Neural cell (in vitro differentiated cells): ENCODE measurements around the gene CATSPER1. TPM values are rescaled to one million over a fixed set of nuclear protein-coding genes. Genes with fewer than 3 reads are reported as not detected.

Experiments
- H2AFZ ChIP-seq: fragments of 200-600, 300-800 bp; sonication (generic), shearing (Covaris generic); 2 replicates; pipeline ENCODE4 v1.6.0; 2014; ENCODE audit warnings: low read depth, mild to moderate bottlenecking, antibody characterized with exemption, low read length, moderate library complexity
- H3F3A ChIP-seq: fragments of 200-600 bp; shearing (Covaris generic); 2 replicates; pipeline ENCODE4 v1.6.1; 2016; ENCODE audit warnings: mild to moderate bottlenecking, moderate library complexity, mixed read lengths, antibody characterized with exemption, low read length; ENCODE audit not compliant: insufficient read depth, poor library complexity, severe bottlenecking
- H3K27ac ChIP-seq: fragments of 200-600, 300-800 bp; sonication (generic), shearing (Covaris generic); 2 replicates; pipeline ENCODE4 v1.5.1; 2014; ENCODE audit warnings: mild to moderate bottlenecking, low read length, moderate library complexity
- H3K27me3 ChIP-seq: fragments of 300-800, 200-600 bp; sonication (generic), shearing (Covaris generic); 2 replicates; pipeline ENCODE4 v1.6.0; 2014; ENCODE audit warnings: mild to moderate bottlenecking, low read depth, low read length, moderate library complexity; ENCODE audit not compliant: insufficient read depth
- H3K36me3 ChIP-seq: fragments of 300-800, 200-600 bp; sonication (generic), shearing (Covaris generic); 2 replicates; pipeline ENCODE4 v1.5.1; 2014; ENCODE audit warnings: mild to moderate bottlenecking, antibody characterized with exemption, low read length, moderate library complexity; ENCODE audit not compliant: insufficient read depth
- H3K4me2 ChIP-seq: fragments of 300-800, 200-600 bp; sonication (generic), shearing (Covaris generic); 2 replicates; pipeline ENCODE4 v1.6.0; 2014; ENCODE audit warnings: mild to moderate bottlenecking, low read length
- H3K4me3 ChIP-seq: fragments of 300-800, 200-600 bp; sonication (generic), shearing (Covaris generic); 2 replicates; pipeline ENCODE4 v1.5.1; 2014; ENCODE audit warnings: mild to moderate bottlenecking, low read length, moderate library complexity
- H3K79me2 ChIP-seq: fragments of 200-600 bp; shearing (Covaris generic); replicated peaks from 2 replicates; pipeline ENCODE4 v1.6.0; 2014; ENCODE audit warnings: mild to moderate bottlenecking, low read length, moderate library complexity; ENCODE audit not compliant: insufficient read depth
- H3K9ac ChIP-seq: fragments of 300-800, 200-600 bp; sonication (generic), shearing (Covaris generic); 2 replicates; pipeline ENCODE4 v1.6.1; 2016; ENCODE audit warnings: mild to moderate bottlenecking, low read length, mixed read lengths
- H3K9me2 ChIP-seq: fragments of 200-600 bp; shearing (Covaris generic); 2 replicates; pipeline ENCODE4 v1.6.1; 2016; ENCODE audit warnings: mild to moderate bottlenecking, low read length, mixed read lengths; ENCODE audit not compliant: insufficient read depth
- H3K9me3 ChIP-seq: fragments of 200-600, 300-800 bp; sonication (generic), shearing (Covaris generic); 2 replicates; pipeline ENCODE4 v1.6.1; 2016; ENCODE audit warnings: mild to moderate bottlenecking, mixed run types, low read length, moderate library complexity, mixed read lengths
- H4K20me1 ChIP-seq: fragments of 200-600 bp; shearing (Covaris generic); 2 replicates; pipeline ENCODE4 v1.6.1; 2016; ENCODE audit warnings: mild to moderate bottlenecking, mixed run types; ENCODE audit not compliant: insufficient read depth
- CTCF ChIP-seq: fragments of 450-650 bp; IDR thresholded peaks from 2 replicates; pipeline ENCODE4 v1.5.1; 2014; ENCODE audit warnings: antibody characterized with exemption, mild to moderate bottlenecking, moderate library complexity; ENCODE audit not compliant: poor library complexity, severe bottlenecking
- EP300 ChIP-seq: fragments of 450-650 bp; conservative IDR thresholded peaks from 2 replicates; pipeline ENCODE4 v1.6.1; 2014; ENCODE audit warnings: antibody characterized with exemption, mild to moderate bottlenecking, moderate library complexity; ENCODE audit not compliant: poor library complexity, severe bottlenecking
- EZH2 ChIP-seq: fragments of 200-600, 300-800 bp; shearing (Covaris generic), sonication (generic); IDR thresholded peaks from 2 replicates; pipeline ENCODE4 v1.6.1; 2014; ENCODE audit warnings: antibody characterized with exemption, low read length, borderline replicate concordance, mild to moderate bottlenecking; ENCODE audit not compliant: insufficient read depth, poor library complexity, severe bottlenecking
- MXI1 ChIP-seq: fragments of 450-650 bp; conservative IDR thresholded peaks from 2 replicates; pipeline ENCODE4 v1.6.1; 2014; ENCODE audit warnings: antibody characterized with exemption, mild to moderate bottlenecking; ENCODE audit not compliant: poor library complexity, severe bottlenecking
- POLR2AphosphoS5 ChIP-seq: IDR thresholded peaks from 2 replicates; pipeline ENCODE4 v1.6.1; 2012
- RAD21 ChIP-seq: fragments of 450-650 bp; conservative IDR thresholded peaks from 2 replicates; pipeline ENCODE4 v1.6.1; 2014; ENCODE audit warnings: antibody characterized with exemption, mild to moderate bottlenecking, moderate library complexity
- REST ChIP-seq: IDR thresholded peaks from 2 replicates; pipeline ENCODE4 v1.6.1; 2012; ENCODE audit warnings: borderline replicate concordance
- SMC3 ChIP-seq: fragments of 450-650 bp; conservative IDR thresholded peaks from 2 replicates; pipeline ENCODE4 v1.6.1; 2014; ENCODE audit warnings: antibody characterized with exemption, mild to moderate bottlenecking, moderate library complexity; ENCODE audit not compliant: poor library complexity
- TAF1 ChIP-seq: IDR thresholded peaks from 2 replicates; pipeline ENCODE4 v1.6.1; 2012; ENCODE audit warnings: low read depth
- polyA plus RNA-seq: library from polyadenylated mRNA; depleted of rRNA; stranded (reverse); fragments of >200 nt; gene quantifications from 2 replicates; pipeline ENCODE4 v1.2.3, GENCODE V29; 2014

The CATSPER1 gene
- polyA plus RNA-seq, 1 donor from 2014 or later: not detected

GRCh38 chr11:66070604-66071380, 44.5 kb upstream of the CATSPER1 start:
- Histone ChIP-seq H2AFZ (no peak overlapping the region), H3K27me3 (no peaks in the 10 kb centered on the region), H3K4me3 (peak overlapping the region; percentile 87), H3K9me2 (no peaks in the 10 kb centered on the region), H3K9me3 (no peaks in the 10 kb centered on the region), H3K9ac (peak overlapping the region; percentile 75), H3K4me2 (peak overlapping the region; percentile 100), H3F3A (peaks cover 4% of the 10 kb centered on the region), H4K20me1 (no peaks in the 10 kb centered on the region), H3K27ac (no peak overlapping the region), H3K79me2 (peaks cover 24% of the 10 kb centered on the region), H3K36me3 (peaks cover 11% of the 10 kb centered on the region)
- TF ChIP-seq EZH2: no peak
- no peak for TF ChIP-seq RAD21
- TF ChIP-seq MXI1: peak; percentile 14

- H3K9me3 ChIP-seq: no peaks in the 10 kb centered on the region
- H3F3A ChIP-seq: peaks cover 4% of the 10 kb centered on the region
- TF ChIP-seq SMC3: no peak
- peak; percentile 8 for TF ChIP-seq REST
- TF ChIP-seq RAD21: no peak
- TF ChIP-seq MXI1: peak; percentile 52
- TF ChIP-seq EZH2: no peak
- TF ChIP-seq POLR2AphosphoS5: peak; percentile 59
- no peak for TF ChIP-seq EP300
- TF ChIP-seq CTCF: no peak
- TF ChIP-seq TAF1: no peak
- peak within 1 kb of the TSS; percentile 87 for H3K4me3 ChIP-seq
- peak within 1 kb of the TSS; percentile 100 for H3K4me2 ChIP-seq
- H3K36me3 ChIP-seq: peaks cover 11% of the 10 kb centered on the region
- no peaks in the 10 kb centered on the region for H3K27me3 ChIP-seq
- peak within 1 kb of the TSS; percentile 8 for H3K27ac ChIP-seq
- H3K9ac ChIP-seq: peak within 1 kb of the TSS; percentile 75
- H2AFZ ChIP-seq: no peak within 1 kb of the TSS
- H3K9me2 ChIP-seq: no peaks in the 10 kb centered on the region
- no peaks in the 10 kb centered on the region for H4K20me1 ChIP-seq
- H3K79me2 ChIP-seq: peaks cover 24% of the 10 kb centered on the region
Observed at GRCh38 chr11:66069715-66070603, 43.7 kb upstream of the CATSPER1 start, which contains the start of gene PACS1. Gene PACS1, plus strand, starts transcription at chr11:66070272. Its CDS starts 215 bp downstream, at chr11:66070487.
